ENCODE measurements around the gene CALHM5.

DNA sequence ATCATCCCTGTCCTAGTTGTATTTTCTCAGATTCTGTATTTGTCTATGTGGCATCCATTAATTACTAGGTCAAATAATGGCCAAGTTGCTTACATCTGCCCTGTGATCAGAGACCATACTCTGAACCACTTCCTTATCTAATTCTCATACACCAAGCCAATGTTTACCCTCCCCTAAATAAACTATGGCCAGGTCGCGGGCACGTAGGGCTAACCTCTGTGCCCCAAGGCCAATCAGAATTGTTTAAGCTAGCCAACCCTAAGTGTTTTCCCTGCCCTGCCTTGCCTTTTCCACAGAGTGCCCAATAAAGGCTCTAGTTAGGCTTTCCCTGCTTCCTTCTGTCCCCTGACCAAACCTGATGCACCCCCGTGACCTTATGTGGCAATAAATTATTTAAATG, 39.4 kb downstream of the CALHM5 start:
- TF ChIP-seq EZH2phosphoT487 (IDR thresholded peaks at IDR 0.05; ENCODE audit: low read length) (no peak), EZH2 (optimal IDR thresholded peaks at IDR 0.05; ENCODE audit: low read depth, low read length) (no peak)
- TF ChIP-seq, protein P1, sequence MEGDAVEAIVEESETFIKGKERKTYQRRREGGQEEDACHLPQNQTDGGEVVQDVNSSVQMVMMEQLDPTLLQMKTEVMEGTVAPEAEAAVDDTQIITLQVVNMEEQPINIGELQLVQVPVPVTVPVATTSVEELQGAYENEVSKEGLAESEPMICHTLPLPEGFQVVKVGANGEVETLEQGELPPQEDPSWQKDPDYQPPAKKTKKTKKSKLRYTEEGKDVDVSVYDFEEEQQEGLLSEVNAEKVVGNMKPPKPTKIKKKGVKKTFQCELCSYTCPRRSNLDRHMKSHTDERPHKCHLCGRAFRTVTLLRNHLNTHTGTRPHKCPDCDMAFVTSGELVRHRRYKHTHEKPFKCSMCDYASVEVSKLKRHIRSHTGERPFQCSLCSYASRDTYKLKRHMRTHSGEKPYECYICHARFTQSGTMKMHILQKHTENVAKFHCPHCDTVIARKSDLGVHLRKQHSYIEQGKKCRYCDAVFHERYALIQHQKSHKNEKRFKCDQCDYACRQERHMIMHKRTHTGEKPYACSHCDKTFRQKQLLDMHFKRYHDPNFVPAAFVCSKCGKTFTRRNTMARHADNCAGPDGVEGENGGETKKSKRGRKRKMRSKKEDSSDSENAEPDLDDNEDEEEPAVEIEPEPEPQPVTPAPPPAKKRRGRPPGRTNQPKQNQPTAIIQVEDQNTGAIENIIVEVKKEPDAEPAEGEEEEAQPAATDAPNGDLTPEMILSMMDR (IDR thresholded peaks at IDR 0.05; ENCODE audit: low read length) = no peak
